ENCODE data around the gene VPS4A. TPM values are rescaled to one million over a fixed set of nuclear protein-coding genes. Genes with fewer than 3 reads are reported as not detected.

Gene VPS4A
- total and polyA plus RNA-seq, 2 of the 8 experiments (the other 6 are each of a cell fraction or from before 2014, with no cell fraction given) = 14.1 to 24.1 TPM

- TF ChIP-seq RBBP5 (IDR thresholded peaks at IDR 0.05; ENCODE audit: borderline replicate concordance, low read depth, low read length) (no peak), BCL11A (IDR thresholded peaks at IDR 0.05; ENCODE audit: low read depth in 2 of 2, low read length in 2 of 2) (no peak), SIRT6 (IDR thresholded peaks at IDR 0.05; ENCODE audit: low read length) (no peak)
Observed at GRCh38 chr16:69318911-69319289, 7.8 kb downstream of the VPS4A start (continued).

All from H1 (cell line).